Astrocyte (in vitro differentiated cells and primary cell): Measurements from ENCODE around the gene CRB3. TPM values are rescaled to one million over a fixed set of nuclear protein-coding genes. Genes with fewer than 3 reads are reported as not detected.

Source experiments
- DNase-seq: peaks from one replicate; pipeline ENCODE4 v3.0.0-alpha.2; 2010; ENCODE audit warnings: low read depth
- FAIRE-seq: peaks from 2 replicates; lab custom pipeline; 2011; peaks lifted over from hg19 to GRCh38; lab: Jason Lieb, UNC
- H2AFZ ChIP-seq: 2 replicates; pipeline ENCODE4 v1.6.0; 2012; ENCODE audit warnings: low read depth, low read length, inconsistent platforms
- H3K27ac ChIP-seq: 2 replicates; pipeline ENCODE4 v1.5.1; 2011; ENCODE audit warnings: low read depth, low read length, inconsistent platforms
- H3K27me3 ChIP-seq: 2 replicates; pipeline ENCODE4 v1.6.0; 2011; ENCODE audit warnings: low read length, inconsistent platforms; ENCODE audit not compliant: insufficient read depth
- H3K36me3 ChIP-seq: 2 replicates; pipeline ENCODE4 v1.5.1; 2011; ENCODE audit warnings: low read length, inconsistent platforms; ENCODE audit not compliant: insufficient read depth
- H3K4me1 ChIP-seq: 2 replicates; pipeline ENCODE4 v1.5.1; 2011; ENCODE audit warnings: low read length, inconsistent platforms; ENCODE audit not compliant: insufficient read depth
- H3K4me2 ChIP-seq: 2 replicates; pipeline ENCODE4 v1.6.0; 2012; ENCODE audit warnings: low read length, inconsistent platforms
- H3K4me3 ChIP-seq: 2 replicates; pipeline ENCODE4 v1.5.1; 2011; ENCODE audit warnings: low read depth, mild to moderate bottlenecking, low read length, inconsistent platforms; ENCODE audit not compliant: insufficient read depth
- H3K79me2 ChIP-seq: 2 replicates; pipeline ENCODE4 v1.6.0; 2012; ENCODE audit warnings: mild to moderate bottlenecking, low read length, inconsistent platforms; ENCODE audit not compliant: insufficient read depth
- H3K9ac ChIP-seq: 2 replicates; pipeline ENCODE4 v1.6.0; 2012; ENCODE audit warnings: mild to moderate bottlenecking, low read length, inconsistent platforms
- H3K9me3 ChIP-seq: 2 replicates; pipeline ENCODE4 v1.5.1; 2012; ENCODE audit warnings: low read depth, mild to moderate bottlenecking, low read length, inconsistent platforms; ENCODE audit not compliant: insufficient read depth
- H4K20me1 ChIP-seq: 2 replicates; pipeline ENCODE4 v1.6.0; 2012; ENCODE audit warnings: low read length, inconsistent platforms; ENCODE audit not compliant: insufficient read depth
- H3K27ac Mint-ChIP-seq: one replicate; pipeline ENCODE4 v1.8.0; 2021; ENCODE audit warnings: mild to moderate bottlenecking, mixed read lengths; ENCODE audit not compliant: unreplicated experiment
- H3K27me3 Mint-ChIP-seq: one replicate; pipeline ENCODE4 v1.8.0; 2021; ENCODE audit warnings: low read depth, mixed read lengths; ENCODE audit not compliant: unreplicated experiment
- H3K36me3 Mint-ChIP-seq: one replicate; pipeline ENCODE4 v1.8.0; 2021; ENCODE audit warnings: low read depth, mixed read lengths; ENCODE audit not compliant: unreplicated experiment
- H3K4me1 Mint-ChIP-seq: one replicate; pipeline ENCODE4 v1.8.0; 2021; ENCODE audit warnings: low read depth, mixed read lengths; ENCODE audit not compliant: unreplicated experiment
- H3K4me3 Mint-ChIP-seq: one replicate; pipeline ENCODE4 v1.8.0; 2021; ENCODE audit warnings: mild to moderate bottlenecking, moderate library complexity, mixed read lengths; ENCODE audit not compliant: unreplicated experiment
- H3K9me3 Mint-ChIP-seq: one replicate; pipeline ENCODE4 v1.8.0; 2021; ENCODE audit warnings: mild to moderate bottlenecking, mixed read lengths; ENCODE audit not compliant: unreplicated experiment
- CTCF ChIP-seq: IDR thresholded peaks from 2 replicates; pipeline ENCODE4 v1.5.1; 2011; ENCODE audit warnings: low read depth, mild to moderate bottlenecking, inconsistent platforms, low read length, moderate library complexity; ENCODE audit not compliant: insufficient read depth
- EZH2 ChIP-seq: IDR thresholded peaks from 2 replicates; pipeline ENCODE4 v1.6.1; 2012; ENCODE audit warnings: mild to moderate bottlenecking, low read length, inconsistent platforms; ENCODE audit not compliant: insufficient read depth
- total RNA-seq: library from RNA; stranded (reverse); gene quantifications from 2 replicates; pipeline ENCODE4 v1.2.1, GENCODE V29; 2021

CRB3 gene
- total RNA-seq, 1 donor from 2014 or later: 1.6 TPM

- peaks cover 6% of the 10 kb centered on the region for H3K9me3 Mint-ChIP-seq
Observed at GRCh38 chr19:6491802-6492592, 27.9 kb downstream of the CRB3 start.

GRCh38 chr19:6494438-6495036, 30.5 kb downstream of the CRB3 start:
- Histone ChIP-seq H3K9me3 (no peaks in the 10 kb centered on the region), H3K9ac (no peak overlapping the region), H3K79me2 (no peaks in the 10 kb centered on the region), H3K4me1 (no peaks in the 10 kb centered on the region), H3K27ac (no peak overlapping the region), H3K27me3 (peaks cover 2% of the 10 kb centered on the region), H3K4me3 (no peak overlapping the region), H3K36me3 (no peaks in the 10 kb centered on the region), H3K4me2 (no peak overlapping the region), H4K20me1 (no peaks in the 10 kb centered on the region), H2AFZ (no peak overlapping the region)
- Mint-ChIP-seq H3K4me3 (no peak overlapping the region), H3K9me3 (peaks cover 8% of the 10 kb centered on the region), H3K36me3 (no peaks in the 10 kb centered on the region), H3K27me3 (peaks cover 12% of the 10 kb centered on the region), H3K27ac (no peak overlapping the region), H3K4me1 (no peaks in the 10 kb centered on the region)
- TF ChIP-seq EZH2: no peak
- no peak for TF ChIP-seq CTCF
- no peak for FAIRE-seq
- DNase-seq: no peak

More at GRCh38 chr19:6491802-6492592, 27.9 kb downstream of the CRB3 start:
- FAIRE-seq: no peak
- Histone ChIP-seq H3K4me3 (no peak overlapping the region), H3K27me3 (no peaks in the 10 kb centered on the region), H3K4me2 (no peak overlapping the region), H3K27ac (no peak overlapping the region), H3K4me1 (no peaks in the 10 kb centered on the region), H3K9ac (no peak overlapping the region), H3K79me2 (no peaks in the 10 kb centered on the region), H4K20me1 (no peaks in the 10 kb centered on the region), H3K9me3 (no peaks in the 10 kb centered on the region), H3K36me3 (no peaks in the 10 kb centered on the region), H2AFZ (no peak overlapping the region)
- H3K4me1 Mint-ChIP-seq: no peaks in the 10 kb centered on the region
- no peak overlapping the region for H3K27ac Mint-ChIP-seq
- no peak overlapping the region for H3K4me3 Mint-ChIP-seq
- DNase-seq: no peak
- peaks cover 11% of the 10 kb centered on the region for H3K27me3 Mint-ChIP-seq
- H3K36me3 Mint-ChIP-seq: no peaks in the 10 kb centered on the region
- TF ChIP-seq EZH2: no peak
- TF ChIP-seq CTCF: no peak

GRCh38 chr19:6495947-6496346, 31.9 kb downstream of the CRB3 start:
- Mint-ChIP-seq H3K4me1 (no peaks in the 10 kb centered on the region), H3K27ac (no peak overlapping the region), H3K27me3 (peaks cover 12% of the 10 kb centered on the region), H3K4me3 (no peak overlapping the region), H3K9me3 (peaks cover 8% of the 10 kb centered on the region), H3K36me3 (no peaks in the 10 kb centered on the region)
- H3K4me1 ChIP-seq: no peaks in the 10 kb centered on the region
- H3K4me3 ChIP-seq: no peak overlapping the region
- peaks cover 7% of the 10 kb centered on the region for H3K27me3 ChIP-seq
- H4K20me1 ChIP-seq: no peaks in the 10 kb centered on the region
- H3K36me3 ChIP-seq: no peaks in the 10 kb centered on the region
- FAIRE-seq (no peak), DNase-seq (no peak)
- H2AFZ ChIP-seq: no peak overlapping the region
- H3K79me2 ChIP-seq: no peaks in the 10 kb centered on the region
- H3K4me2 ChIP-seq: no peak overlapping the region
- TF ChIP-seq CTCF (no peak), EZH2 (no peak)
- no peak overlapping the region for H3K27ac ChIP-seq
- H3K9me3 ChIP-seq: no peaks in the 10 kb centered on the region
- H3K9ac ChIP-seq: no peak overlapping the region
